HFF-Myc (cell line): Measurements from ENCODE around the gene ARID4A.

Source experiments
- DNase-seq: peaks from one replicate; pipeline ENCODE4 v3.0.0-alpha.2; 2011; ENCODE audit warnings: low read depth; ENCODE audit errors: extremely low read depth
- H3K4me3 ChIP-seq: replicated peaks from 2 replicates; pipeline ENCODE4 v1.5.1; 2011; ENCODE audit warnings: low read depth, mild to moderate bottlenecking, control low read depth, low read length
- CTCF ChIP-seq: IDR thresholded peaks from 2 replicates; pipeline ENCODE4 v1.5.1; 2012; ENCODE audit warnings: mild to moderate bottlenecking, low read depth, low read length, control low read depth; ENCODE audit errors: missing control alignments

Gene ARID4A

GRCh38 chr14:58282925-58283593, 15.3 kb upstream of the ARID4A start:
- H3K4me3 ChIP-seq: no peak overlapping the region
- TF ChIP-seq CTCF: no peak
- DNase-seq: no peak

GRCh38 chr14:58283730-58284129, 14.6 kb upstream of the ARID4A start:
- no peak overlapping the region for H3K4me3 ChIP-seq
- TF ChIP-seq CTCF: no peak
- DNase-seq: no peak

GRCh38 chr14:58285132-58285531, 13.2 kb upstream of the ARID4A start:
- DNase-seq: no peak
- no peak for TF ChIP-seq CTCF
- H3K4me3 ChIP-seq: no peak overlapping the region

GRCh38 chr14:58287607-58288042, 10.7 kb upstream of the ARID4A start:
- no peak for DNase-seq
- H3K4me3 ChIP-seq: no peak overlapping the region
- TF ChIP-seq CTCF: no peak

- no peak for TF ChIP-seq CTCF
- no peak overlapping the region for H3K4me3 ChIP-seq
- no peak for DNase-seq
Observed at GRCh38 chr14:58288106-58288792, 10.1 kb upstream of the ARID4A start.

- no peak for DNase-seq
- TF ChIP-seq CTCF: no peak
- no peak overlapping the region for H3K4me3 ChIP-seq
Observed at GRCh38 chr14:58291646-58292045, 6.7 kb upstream of the ARID4A start.
